Stomach (tissue), 4 donors: ENCODE results near the gene CFAP299.

Source experiments
- POLR2A ChIP-seq, 4 donors: fragments of 450-650 bp; IDR thresholded peaks; one replicate each; pipeline ENCODE4 v1.6.1; 2016; ENCODE audit warnings: antibody characterized with exemption in 4 of 4, control low read depth in 2 of 4, mild to moderate bottlenecking in 1 of 4, moderate library complexity in 1 of 4
- POLR2AphosphoS5 ChIP-seq, 3 donors: sonication (generic); formaldehyde crosslinking; IDR thresholded peaks; one replicate each; pipeline ENCODE4 v1.6.1; 2016; ENCODE audit warnings: antibody characterized with exemption in 3 of 3
- TF ChIP-seq, protein P1 (sequence below), 7 experiments: fragments of 450-650 bp in 4 of 7; fragments of 200-600 bp in 3 of 7; sonication (generic) in 3 of 7; IDR thresholded peaks; one replicate each; pipeline ENCODE4 v1.5.1; 2016 to 2019; ENCODE audit warnings: antibody characterized with exemption in 7 of 7, control low read depth in 2 of 7, mild to moderate bottlenecking in 1 of 7

DNA sequence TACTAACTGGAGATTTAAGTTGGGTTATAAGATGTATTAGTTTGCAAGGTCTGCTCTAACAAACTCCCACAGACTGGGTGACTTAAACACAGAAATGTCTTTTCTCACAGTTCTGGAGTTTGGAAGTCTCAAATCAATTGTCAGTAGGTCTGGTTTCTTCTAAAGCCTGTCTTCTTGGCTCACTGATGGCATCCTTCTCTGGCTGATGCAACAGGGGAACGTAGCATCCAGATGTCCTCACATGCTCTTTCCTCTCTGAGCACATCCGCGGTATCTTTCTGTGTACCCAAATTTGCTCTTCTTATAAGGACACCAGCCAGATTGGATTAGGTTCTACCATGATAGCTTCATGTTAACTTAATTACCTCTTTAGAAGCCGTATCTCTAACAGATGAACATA, 631.8 kb downstream of the CFAP299 start:
- TF ChIP-seq, protein P1, sequence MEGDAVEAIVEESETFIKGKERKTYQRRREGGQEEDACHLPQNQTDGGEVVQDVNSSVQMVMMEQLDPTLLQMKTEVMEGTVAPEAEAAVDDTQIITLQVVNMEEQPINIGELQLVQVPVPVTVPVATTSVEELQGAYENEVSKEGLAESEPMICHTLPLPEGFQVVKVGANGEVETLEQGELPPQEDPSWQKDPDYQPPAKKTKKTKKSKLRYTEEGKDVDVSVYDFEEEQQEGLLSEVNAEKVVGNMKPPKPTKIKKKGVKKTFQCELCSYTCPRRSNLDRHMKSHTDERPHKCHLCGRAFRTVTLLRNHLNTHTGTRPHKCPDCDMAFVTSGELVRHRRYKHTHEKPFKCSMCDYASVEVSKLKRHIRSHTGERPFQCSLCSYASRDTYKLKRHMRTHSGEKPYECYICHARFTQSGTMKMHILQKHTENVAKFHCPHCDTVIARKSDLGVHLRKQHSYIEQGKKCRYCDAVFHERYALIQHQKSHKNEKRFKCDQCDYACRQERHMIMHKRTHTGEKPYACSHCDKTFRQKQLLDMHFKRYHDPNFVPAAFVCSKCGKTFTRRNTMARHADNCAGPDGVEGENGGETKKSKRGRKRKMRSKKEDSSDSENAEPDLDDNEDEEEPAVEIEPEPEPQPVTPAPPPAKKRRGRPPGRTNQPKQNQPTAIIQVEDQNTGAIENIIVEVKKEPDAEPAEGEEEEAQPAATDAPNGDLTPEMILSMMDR (IDR thresholded peaks at IDR 0.05), result no peak
- no peak for TF ChIP-seq POLR2AphosphoS5 (IDR thresholded peaks at IDR 0.05)
- no peak for TF ChIP-seq POLR2A (IDR thresholded peaks at IDR 0.05)
